ENCODE measurements around the gene KLHL28.

KLHL28 gene

GRCh38 chr14:44898551-44898950, 63.2 kb downstream of the KLHL28 start:
- H3K4me2 ChIP-seq, result peak overlapping the region; percentile 60
- no peaks in the 10 kb centered on the region for H4K20me1 ChIP-seq (ENCODE audit: insufficient read depth)
- no peak overlapping the region for H3K4me3 ChIP-seq (IDR thresholded peaks at IDR 0.05; ENCODE audit: insufficient read depth, low read depth, low read length)
- no peaks in the 10 kb centered on the region for H3K27me3 ChIP-seq (ENCODE audit: insufficient read depth, low read depth)
- no peaks in the 10 kb centered on the region for H3K36me3 ChIP-seq (ENCODE audit: insufficient read depth)
- H3K27ac ChIP-seq, result no peak overlapping the region
- TF ChIP-seq CTCF (conservative IDR thresholded peaks at IDR 0.05; ENCODE audit: low read depth, low read length), result no peak
- H3K9ac ChIP-seq, result no peak overlapping the region
- H3K79me2 ChIP-seq (ENCODE audit: insufficient read depth, low read depth), result no peaks in the 10 kb centered on the region
- peaks cover 14% of the 10 kb centered on the region for H3K4me1 ChIP-seq (ENCODE audit: low read depth, poor library complexity, severe bottlenecking)
- peak overlapping the region; percentile 87; the same call in 1 of the 2 replicates for H2AFZ ChIP-seq (ENCODE audit: low read depth)

- H3K4me1 ChIP-seq (ENCODE audit: low read depth, poor library complexity, severe bottlenecking), result peaks cover 14% of the 10 kb centered on the region
- peak overlapping the region; percentile 76 for H3K27ac ChIP-seq
- no peaks in the 10 kb centered on the region for H3K36me3 ChIP-seq (ENCODE audit: insufficient read depth)
- H3K9ac ChIP-seq, result peak overlapping the region; percentile 69
- no peaks in the 10 kb centered on the region for H3K79me2 ChIP-seq (ENCODE audit: insufficient read depth, low read depth)
- H3K27me3 ChIP-seq (ENCODE audit: insufficient read depth, low read depth), result no peaks in the 10 kb centered on the region
- peak overlapping the region; percentile 60 for H3K4me2 ChIP-seq
- H4K20me1 ChIP-seq (ENCODE audit: insufficient read depth), result no peaks in the 10 kb centered on the region
- peak overlapping the region; percentile 87 for H2AFZ ChIP-seq (ENCODE audit: low read depth)
- no peak overlapping the region for H3K4me3 ChIP-seq (IDR thresholded peaks at IDR 0.05; ENCODE audit: insufficient read depth, low read depth, low read length)
- TF ChIP-seq CTCF (conservative IDR thresholded peaks at IDR 0.05; ENCODE audit: low read depth, low read length), result no peak
Measured at GRCh38 chr14:44897845-44898151, 63.9 kb downstream of the KLHL28 start.

GRCh38 chr14:44897041-44897844, 64.5 kb downstream of the KLHL28 start:
- H4K20me1 ChIP-seq (ENCODE audit: insufficient read depth), result no peaks in the 10 kb centered on the region

GRCh38 chr14:44896275-44897040, 65.3 kb downstream of the KLHL28 start:
- Histone ChIP-seq H3K4me2 (no peak overlapping the region; the same call in 1 of the 2 replicates), H3K4me3 (IDR thresholded peaks at IDR 0.05; ENCODE audit: insufficient read depth, low read depth, low read length) (no peak overlapping the region), H2AFZ (ENCODE audit: low read depth) (peak overlapping the region; percentile 34), H3K79me2 (ENCODE audit: insufficient read depth, low read depth) (no peaks in the 10 kb centered on the region), H3K27ac (no peak overlapping the region; the same call in 1 of the 2 replicates), H4K20me1 (ENCODE audit: insufficient read depth) (no peaks in the 10 kb centered on the region), H3K9ac (no peak overlapping the region), H3K27me3 (ENCODE audit: insufficient read depth, low read depth) (no peaks in the 10 kb centered on the region), H3K4me1 (ENCODE audit: low read depth, poor library complexity, severe bottlenecking) (peaks cover 23% of the 10 kb centered on the region), H3K36me3 (ENCODE audit: insufficient read depth) (no peaks in the 10 kb centered on the region)
- TF ChIP-seq CTCF (conservative IDR thresholded peaks at IDR 0.05; ENCODE audit: low read depth, low read length), result no peak

More at GRCh38 chr14:44897041-44897844, 64.5 kb downstream of the KLHL28 start:
- Histone ChIP-seq H3K36me3 (ENCODE audit: insufficient read depth) (no peaks in the 10 kb centered on the region), H3K27me3 (ENCODE audit: insufficient read depth, low read depth) (no peaks in the 10 kb centered on the region), H3K79me2 (ENCODE audit: insufficient read depth, low read depth) (no peaks in the 10 kb centered on the region), H3K4me1 (ENCODE audit: low read depth, poor library complexity, severe bottlenecking) (peaks cover 18% of the 10 kb centered on the region), H2AFZ (ENCODE audit: low read depth) (peak overlapping the region; percentile 87), H3K27ac (peak overlapping the region; percentile 76), H3K9ac (peak overlapping the region; percentile 69), H3K4me3 (IDR thresholded peaks at IDR 0.05; ENCODE audit: insufficient read depth, low read depth, low read length) (no peak overlapping the region), H3K4me2 (peak overlapping the region; percentile 60; the same call in 1 of the 2 replicates)
- no peak for TF ChIP-seq CTCF (conservative IDR thresholded peaks at IDR 0.05; ENCODE audit: low read depth, low read length)

Data from KMS-11 (cell line).